HUES48 (cell line): ENCODE data around the gene CCDC78.

ENCODE experiments used
- H3K27ac ChIP-seq: one replicate; pipeline ENCODE4 v1.7.0; 2013; ENCODE audit warnings: low read depth, low read length, inconsistent platforms
- H3K27me3 ChIP-seq: 2 replicates; pipeline ENCODE4 v1.6.1; 2013; ENCODE audit warnings: mild to moderate bottlenecking, low read length; ENCODE audit not compliant: control insufficient read depth, insufficient read depth
- H3K36me3 ChIP-seq: 2 replicates; pipeline ENCODE4 v1.6.1; 2013; ENCODE audit warnings: low read length; ENCODE audit not compliant: control insufficient read depth, insufficient read depth
- H3K4me1 ChIP-seq: 2 replicates; pipeline ENCODE4 v1.6.1; 2013; ENCODE audit warnings: mild to moderate bottlenecking, low read length; ENCODE audit not compliant: control insufficient read depth, insufficient read depth
- H3K4me3 ChIP-seq: 2 replicates; pipeline ENCODE4 v1.5.1; 2013; ENCODE audit warnings: mild to moderate bottlenecking, low read depth, low read length
- H3K9ac ChIP-seq: 2 replicates; pipeline ENCODE4 v1.6.1; 2013; ENCODE audit warnings: mild to moderate bottlenecking, low read depth, low read length, moderate library complexity
- H3K9me3 ChIP-seq: 2 replicates; pipeline ENCODE4 v1.6.1; 2013; ENCODE audit warnings: low read length; ENCODE audit not compliant: control insufficient read depth, insufficient read depth

Gene CCDC78

DNA sequence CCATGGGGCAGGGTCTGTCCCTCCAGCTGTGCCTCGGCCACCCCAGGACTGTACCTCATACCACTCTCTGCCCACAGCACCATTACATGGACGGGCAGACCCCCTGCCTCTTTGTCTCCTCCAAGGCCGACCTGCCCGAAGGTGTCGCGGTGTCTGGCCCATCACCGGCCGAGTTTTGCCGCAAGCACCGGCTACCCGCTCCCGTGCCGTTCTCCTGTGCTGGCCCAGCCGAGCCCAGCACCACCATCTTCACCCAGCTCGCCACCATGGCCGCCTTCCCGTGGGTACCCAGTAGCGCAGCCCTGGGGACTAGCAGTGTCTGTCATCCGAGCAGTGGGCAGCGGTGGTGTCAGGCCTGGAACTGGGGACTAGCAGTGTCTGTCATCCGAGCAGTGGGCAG is 53.4 kb downstream of the CCDC78 start:
- Histone ChIP-seq H3K27ac (no peak overlapping the region), H3K9ac (no peak overlapping the region), H3K4me3 (no peak overlapping the region), H3K36me3 (peaks cover 53% of the 10 kb centered on the region), H3K9me3 (no peaks in the 10 kb centered on the region), H3K4me1 (peaks cover 20% of the 10 kb centered on the region; the same call in 1 of the 2 replicates), H3K27me3 (no peaks in the 10 kb centered on the region)
